Esophagus muscularis mucosa (tissue), 3 donors: ENCODE measurements around the gene ACACA.

ENCODE experiments used
- POLR2A ChIP-seq: fragments of 450-650 bp; IDR thresholded peaks from one replicate; pipeline ENCODE4 v1.6.1; 2017; ENCODE audit warnings: antibody characterized with exemption, moderate library complexity, mild to moderate bottlenecking, low read depth
- POLR2AphosphoS5 ChIP-seq, 2 donors: sonication (generic); formaldehyde crosslinking; IDR thresholded peaks; one replicate each; pipeline ENCODE4 v1.6.1; 2017; ENCODE audit warnings: antibody characterized with exemption in 2 of 2
- TF ChIP-seq, protein P1 (sequence below), 3 experiments: fragments of 200-600 bp in 2 of 3; fragments of 450-650 bp in 1 of 3; sonication (generic) in 2 of 3; IDR thresholded peaks; one replicate each; pipeline ENCODE4 v1.5.1; 2017 to 2019; ENCODE audit warnings: antibody characterized with exemption in 3 of 3, mild to moderate bottlenecking in 2 of 3, moderate library complexity in 1 of 3

DNA sequence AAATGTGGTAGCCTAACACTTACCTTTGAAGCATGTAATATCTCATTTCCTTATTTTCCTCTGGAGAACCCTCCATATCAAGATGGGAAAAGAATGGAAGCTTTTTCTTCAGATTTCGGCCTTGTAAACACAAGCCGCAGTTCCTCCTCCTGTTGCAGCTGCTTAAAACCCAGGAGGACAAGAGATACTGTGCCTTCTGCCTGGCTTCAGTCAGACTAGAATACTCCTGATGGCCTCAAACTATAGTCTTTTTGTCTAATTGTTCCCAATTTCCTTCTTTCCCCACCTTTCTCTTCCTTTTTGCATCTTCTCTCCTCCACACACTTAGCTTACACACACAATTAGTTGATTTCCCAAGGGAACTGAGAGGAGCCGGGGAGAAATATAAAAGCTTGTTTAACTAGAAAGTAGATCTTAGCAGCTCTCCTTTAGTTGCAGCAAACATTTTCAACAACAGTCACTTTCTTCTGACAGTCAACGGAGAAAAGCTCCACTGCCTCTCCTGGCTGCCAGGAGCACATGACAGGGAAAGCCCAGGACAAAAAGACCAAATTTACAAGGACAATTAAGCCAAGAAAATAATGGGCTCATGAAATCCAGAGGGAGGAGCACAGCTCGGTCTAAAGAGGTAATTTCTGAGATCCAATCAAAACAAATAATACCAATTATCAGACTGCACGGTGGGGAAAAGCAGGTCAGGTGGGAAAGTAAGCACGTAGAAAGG is 107.2 kb downstream of the ACACA start:
- TF ChIP-seq, protein P1, sequence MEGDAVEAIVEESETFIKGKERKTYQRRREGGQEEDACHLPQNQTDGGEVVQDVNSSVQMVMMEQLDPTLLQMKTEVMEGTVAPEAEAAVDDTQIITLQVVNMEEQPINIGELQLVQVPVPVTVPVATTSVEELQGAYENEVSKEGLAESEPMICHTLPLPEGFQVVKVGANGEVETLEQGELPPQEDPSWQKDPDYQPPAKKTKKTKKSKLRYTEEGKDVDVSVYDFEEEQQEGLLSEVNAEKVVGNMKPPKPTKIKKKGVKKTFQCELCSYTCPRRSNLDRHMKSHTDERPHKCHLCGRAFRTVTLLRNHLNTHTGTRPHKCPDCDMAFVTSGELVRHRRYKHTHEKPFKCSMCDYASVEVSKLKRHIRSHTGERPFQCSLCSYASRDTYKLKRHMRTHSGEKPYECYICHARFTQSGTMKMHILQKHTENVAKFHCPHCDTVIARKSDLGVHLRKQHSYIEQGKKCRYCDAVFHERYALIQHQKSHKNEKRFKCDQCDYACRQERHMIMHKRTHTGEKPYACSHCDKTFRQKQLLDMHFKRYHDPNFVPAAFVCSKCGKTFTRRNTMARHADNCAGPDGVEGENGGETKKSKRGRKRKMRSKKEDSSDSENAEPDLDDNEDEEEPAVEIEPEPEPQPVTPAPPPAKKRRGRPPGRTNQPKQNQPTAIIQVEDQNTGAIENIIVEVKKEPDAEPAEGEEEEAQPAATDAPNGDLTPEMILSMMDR (IDR thresholded peaks at IDR 0.05), result no peak
- TF ChIP-seq POLR2A (no peak), POLR2AphosphoS5 (IDR thresholded peaks at IDR 0.05) (no peak)
